HG03575 (cell line): ENCODE measurements around the gene DSTN.

ENCODE experiments used
- ATAC-seq: cut with Tn5 transposase; IDR thresholded peaks from one replicate; pipeline ENCODE4 v1.9.1; 2021; ENCODE audit not compliant: unreplicated experiment, insufficient number of reproducible peaks, low FRiP score; ENCODE audit errors: extremely low read depth

DSTN gene

DNA sequence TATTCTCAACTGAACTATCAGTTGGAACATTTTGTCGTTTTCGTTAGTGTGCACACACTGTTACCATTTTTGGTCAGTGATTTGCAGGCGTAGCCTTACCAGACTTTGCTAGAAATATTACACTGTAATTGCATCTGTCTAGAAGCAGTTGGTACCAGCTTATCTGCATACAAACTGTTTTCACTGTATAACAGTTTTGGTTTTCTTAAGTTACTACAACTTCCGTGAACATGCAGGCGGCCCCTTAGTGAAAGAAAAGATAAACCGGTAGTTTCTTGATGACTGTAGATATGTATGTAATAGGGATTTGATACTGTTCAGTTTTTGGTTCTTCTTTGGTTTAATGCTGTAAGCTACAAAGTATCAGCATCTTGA, 1.3 kb downstream of the DSTN start:
- no peak for ATAC-seq

DNA sequence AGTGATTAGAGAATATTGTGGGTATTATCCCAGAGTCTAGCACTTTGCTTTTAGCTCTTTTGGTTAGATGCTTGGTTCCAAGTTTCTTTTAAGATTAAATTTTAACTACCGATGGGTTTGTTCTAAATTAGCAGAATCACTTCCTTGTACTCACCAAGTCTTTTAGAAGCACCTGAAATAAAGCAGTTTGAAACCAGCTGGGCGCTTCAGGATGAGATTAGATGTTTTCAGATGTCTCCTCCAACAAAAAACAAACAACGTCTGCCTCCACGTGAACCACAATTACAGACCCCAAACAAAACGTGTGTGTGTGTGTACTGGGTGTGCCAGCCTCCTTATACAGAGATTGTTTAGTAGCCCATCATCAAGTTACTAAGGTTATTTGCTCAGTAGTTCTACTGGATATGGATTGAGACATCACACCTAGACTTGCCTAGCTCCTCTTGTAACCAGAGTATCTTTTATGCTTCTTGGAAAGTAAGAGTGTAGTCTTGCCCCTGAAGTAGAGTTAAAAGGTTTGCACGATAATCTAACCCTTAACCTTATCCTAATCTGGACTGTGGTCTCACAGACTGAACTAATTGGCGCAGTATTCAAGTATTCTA, 2.3 kb downstream of the DSTN start:
- no peak for ATAC-seq

DNA sequence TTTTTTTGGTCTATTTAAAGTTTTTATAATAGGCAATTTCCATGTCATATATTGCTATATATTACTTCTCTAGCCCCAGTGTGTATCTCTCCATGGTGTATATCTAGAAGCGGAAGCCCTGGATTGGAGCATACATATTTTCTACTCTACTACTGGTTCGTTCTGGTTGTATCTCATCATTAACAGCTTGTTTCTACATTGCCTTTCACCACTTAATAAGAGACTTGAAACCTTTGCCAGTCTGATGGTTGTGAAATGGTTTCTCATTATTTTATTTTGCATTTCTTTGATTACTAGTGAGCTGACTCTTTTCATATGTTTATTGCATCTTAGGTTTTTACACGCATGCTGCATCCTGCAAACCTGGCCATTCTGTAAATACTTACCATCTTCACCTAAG, 3.6 kb downstream of the DSTN start:
- ATAC-seq: no peak

DNA sequence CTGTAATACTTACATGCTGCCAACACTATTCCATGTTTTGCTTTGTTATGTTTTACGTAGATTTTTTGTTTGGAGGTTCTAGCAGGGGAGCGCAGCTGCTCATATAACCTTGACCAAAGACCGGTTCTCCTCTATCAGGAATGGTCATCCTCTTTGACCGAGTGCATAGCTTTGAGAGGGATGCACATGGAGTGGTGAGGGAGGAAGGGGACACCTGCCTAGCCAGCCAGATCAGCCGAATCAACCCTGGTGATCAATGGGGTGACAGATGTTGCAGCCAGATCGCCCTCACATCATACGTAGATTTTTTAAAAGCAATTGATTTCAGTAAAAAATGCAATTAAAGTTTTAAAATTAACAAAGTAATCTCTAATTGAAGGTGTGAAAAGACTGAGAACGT, 6.3 kb downstream of the DSTN start:
- no peak for ATAC-seq

DNA sequence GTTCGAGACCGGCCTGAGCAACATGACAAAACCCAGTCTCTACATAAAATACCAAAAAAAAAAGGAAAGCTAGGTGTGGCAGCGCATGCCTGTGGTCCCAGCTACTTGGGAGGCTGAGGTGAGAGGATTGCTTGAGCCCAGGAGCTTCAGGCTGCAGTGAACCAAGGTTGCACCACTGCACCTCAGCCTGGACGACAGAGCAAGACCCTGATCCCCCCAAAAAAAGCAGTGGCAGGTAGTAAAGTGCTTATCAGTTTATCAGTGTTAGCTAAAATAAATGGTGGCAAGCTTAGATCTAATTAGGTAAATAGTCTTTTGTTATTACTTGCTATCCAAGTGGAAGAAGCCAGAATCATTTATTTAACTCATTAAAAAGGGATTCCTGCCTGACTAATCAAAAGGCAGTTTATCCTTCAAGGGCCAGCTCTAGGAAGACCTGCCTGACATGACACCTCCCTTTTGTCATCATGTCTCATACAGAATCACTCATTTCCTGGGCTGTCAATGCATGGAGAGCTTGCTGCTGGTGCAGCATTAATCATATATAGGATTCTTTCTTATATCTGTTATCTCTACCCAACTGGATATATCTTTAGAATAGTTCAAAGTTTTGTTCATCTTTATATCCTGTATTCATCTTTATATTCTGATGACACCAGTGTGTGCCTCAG, 9.6 kb downstream of the DSTN start:
- ATAC-seq: no peak

DNA sequence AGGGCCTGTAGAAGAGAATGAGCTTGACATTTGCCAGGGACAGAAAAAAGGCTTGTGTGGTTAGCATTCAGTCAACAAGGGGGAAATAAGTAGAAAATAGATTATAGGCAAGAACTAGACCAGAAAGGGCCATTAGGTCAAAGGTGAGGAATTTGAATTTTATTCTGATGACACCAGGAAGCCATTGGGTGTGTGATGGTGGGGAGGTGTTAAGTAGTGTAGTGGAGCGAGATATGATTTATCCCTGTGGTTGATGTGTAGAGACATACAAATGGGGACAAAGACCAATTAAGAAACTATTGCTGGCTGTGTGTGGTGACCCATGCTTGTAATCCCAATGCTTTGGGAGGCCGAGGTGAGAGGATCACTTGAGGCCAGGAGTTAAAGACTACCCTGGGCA, 11.0 kb downstream of the DSTN start:
- ATAC-seq: no peak

DNA sequence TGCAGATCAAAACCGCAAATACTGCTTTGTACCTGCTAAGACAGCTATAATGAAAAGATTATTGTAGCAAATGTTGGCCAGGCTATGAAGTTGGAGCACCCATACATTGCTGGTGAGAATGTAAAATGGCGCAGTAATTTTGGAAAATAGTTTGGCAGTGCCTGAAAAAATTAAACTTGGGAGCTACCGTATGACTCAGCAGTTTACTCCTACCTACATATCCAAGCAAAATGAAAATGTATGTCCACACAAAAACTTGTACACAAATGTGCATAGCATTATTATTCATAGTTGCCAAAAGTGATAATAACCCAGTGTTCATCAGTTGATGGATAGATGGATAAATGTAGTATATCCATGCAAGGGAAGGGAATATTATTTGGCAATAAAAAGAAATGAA, 13.3 kb downstream of the DSTN start:
- ATAC-seq: no peak

DNA sequence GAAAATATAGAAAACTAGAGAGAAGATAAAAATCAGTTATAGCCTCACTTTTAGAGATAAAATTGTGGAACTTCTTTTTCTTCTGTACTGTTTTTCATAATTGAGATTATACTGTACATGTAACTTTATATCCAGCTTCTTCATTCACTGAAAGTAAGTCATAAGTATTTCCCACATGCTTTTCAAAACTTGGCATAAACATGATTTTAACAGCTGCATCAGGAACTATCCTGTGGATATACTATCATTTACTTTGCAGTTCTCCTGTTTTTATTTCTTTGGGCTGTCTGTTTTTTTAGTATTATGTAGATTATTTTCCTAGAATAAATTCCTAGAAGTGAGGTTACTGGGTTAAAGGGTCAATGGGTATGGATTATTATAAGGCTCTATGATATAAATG, 14.8 kb downstream of the DSTN start:
- ATAC-seq: no peak

DNA sequence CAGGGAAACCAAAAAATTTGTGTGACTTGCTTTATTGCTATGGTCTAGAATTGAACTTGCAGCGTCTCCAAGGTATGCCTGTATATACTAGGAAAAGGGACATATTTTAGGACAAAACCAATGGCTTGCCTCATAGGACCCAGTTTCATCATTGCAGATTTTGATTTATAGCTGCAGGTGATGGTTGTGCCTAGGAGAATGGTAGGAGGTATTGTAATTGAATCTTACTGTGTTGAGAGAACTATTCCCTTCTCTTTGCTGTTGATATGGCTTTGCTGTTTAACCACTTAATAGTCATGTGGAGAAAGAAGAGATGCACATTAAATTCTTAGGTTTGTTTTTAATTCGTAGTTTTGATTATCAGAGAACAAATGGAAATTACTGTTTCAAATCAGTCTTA, 16.4 kb downstream of the DSTN start:
- no peak for ATAC-seq

DNA sequence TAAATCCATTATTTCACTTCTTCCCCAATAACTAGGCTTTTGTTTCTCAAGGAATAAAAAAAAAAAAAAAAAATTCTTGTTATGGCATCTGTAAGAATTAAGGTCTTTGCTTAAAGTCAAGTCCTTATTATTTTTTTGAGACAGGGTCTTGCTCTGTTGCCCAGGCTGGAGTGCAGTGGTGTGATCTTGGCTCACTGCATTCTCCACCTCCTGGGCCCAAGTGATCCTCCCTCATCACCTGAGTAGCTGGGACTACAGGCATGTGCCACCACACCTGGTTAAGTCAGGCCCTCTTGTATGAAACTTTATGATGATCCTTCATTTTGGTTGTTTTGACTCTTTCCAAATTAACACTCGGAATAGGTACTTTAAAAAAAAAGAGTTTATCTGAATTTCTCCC, 17.3 kb downstream of the DSTN start:
- ATAC-seq: no peak

DNA sequence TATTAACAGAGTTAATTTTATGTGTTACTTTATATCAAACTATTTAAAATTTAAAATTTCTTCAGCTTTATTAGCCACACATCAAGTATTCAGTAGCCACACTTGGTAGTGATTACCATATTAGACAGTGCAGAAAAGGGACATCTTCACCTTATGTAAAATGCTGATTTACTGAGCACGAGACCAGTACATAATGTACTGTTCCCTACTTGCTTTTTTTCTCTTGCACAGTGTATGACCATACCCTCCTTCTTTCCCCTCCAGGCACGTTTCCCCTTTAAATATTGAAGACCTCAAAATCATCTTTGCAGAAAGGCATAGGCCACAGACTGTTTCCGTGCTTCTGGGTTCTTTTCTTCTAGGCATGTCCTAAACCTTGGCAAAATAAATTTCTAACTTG, 17.9 kb downstream of the DSTN start:
- ATAC-seq: no peak

DNA sequence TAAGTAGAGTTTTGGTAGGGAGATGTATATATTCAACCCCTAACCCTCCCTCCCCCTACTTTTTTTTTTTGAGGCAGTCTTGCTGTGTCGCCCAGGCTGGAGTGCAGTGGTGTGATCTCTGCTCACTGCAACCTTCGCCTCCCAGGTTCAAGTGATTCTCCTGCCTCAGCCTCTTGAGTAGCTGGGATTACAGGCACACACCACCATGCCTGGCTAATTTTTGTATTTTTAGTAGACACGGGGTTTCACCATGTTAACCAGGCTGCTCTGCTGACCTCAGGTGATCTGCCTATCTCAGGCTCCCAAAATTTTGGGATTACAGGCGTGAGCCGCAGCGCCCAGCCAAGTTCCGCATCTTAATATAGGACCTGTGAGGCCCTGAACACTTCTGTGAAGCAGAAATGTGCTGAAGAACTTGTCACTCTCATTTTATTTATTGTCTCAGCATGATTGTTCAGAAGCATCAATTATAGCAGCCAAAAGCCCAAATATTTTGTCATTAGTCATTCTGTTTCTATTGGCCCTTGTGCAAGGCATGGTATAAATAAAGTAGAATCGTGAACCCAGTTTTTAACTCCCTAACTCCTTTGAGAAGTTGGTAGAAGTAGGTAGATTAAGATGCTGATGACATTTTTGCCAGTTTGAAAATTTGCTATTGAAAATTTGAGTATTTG, 19.4 kb downstream of the DSTN start:
- ATAC-seq: no peak

DNA sequence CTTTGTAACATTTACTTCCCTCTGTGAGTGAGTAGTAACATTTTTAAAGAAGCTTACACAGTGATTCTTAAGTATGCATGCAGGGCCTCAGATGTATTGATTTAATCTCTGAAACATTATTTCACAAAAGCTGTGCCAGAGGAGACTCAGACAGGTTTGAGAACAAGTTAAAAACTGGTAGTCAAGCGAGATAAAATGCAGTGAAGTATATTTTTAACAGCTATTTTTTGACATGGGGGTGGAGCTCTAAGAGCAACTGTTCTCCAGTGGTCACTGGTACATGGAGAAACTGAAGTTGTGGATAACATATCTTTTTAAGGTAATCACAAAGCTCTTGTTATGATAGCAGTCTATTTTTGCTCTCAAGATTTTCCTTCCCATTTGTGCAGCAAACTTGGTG, 20.4 kb downstream of the DSTN start:
- no peak for ATAC-seq

DNA sequence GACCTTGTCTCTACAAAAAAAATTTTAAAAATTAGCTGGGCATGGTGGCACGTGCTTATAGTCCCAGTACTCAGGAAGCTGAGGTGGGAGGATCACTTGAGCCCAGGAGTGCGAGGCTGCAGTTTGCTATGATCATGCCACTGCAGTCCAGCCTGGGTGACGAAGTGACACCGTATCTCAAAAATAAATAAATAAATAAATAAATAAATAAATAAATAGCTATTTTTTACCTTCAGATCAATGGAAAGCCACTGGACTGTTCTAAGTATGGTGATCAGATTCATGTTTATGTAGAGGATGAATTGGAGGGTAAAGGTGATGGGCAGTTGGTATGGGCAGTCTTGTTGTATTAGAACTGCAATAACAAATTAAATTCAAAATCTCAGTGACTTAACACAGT, 24.0 kb downstream of the DSTN start:
- ATAC-seq: no peak

DNA sequence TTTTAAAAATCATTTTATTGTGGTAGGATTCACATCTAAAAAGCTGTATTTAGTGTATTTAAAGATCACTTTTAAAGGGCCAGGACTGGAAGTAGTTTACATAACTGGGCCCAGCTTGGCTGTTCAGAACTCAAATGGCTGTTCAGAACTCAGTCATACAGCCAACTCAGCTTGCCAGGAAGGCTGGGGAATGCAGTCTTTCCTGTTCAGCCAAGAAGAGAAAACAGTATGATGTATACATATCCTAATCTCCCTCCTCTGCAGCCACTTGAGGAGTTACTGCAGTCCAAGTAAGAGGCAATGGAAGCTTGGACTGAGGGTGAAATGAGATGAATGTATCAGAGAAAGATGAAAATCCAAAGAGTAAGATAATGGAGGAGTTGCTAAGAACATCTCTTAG, 24.6 kb downstream of the DSTN start:
- ATAC-seq: no peak

DNA sequence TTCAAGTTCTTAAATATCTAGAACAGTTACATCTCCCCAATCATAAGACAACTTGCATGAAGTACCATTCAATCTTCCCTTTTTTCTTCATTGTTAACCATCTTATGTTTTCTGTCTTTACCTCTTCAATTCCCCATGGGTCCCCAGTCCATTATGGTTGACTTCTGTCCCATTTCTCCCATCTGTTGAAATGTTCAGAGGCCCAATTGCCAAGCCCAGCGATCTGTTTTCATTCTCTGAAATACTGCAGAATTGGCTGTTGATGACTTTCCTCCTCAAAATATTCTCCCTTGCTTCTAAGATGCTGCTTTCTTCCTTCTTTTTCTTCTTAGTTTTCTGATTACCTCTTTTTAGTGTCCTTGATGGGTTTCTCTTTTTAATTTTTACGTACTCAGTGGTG, 26.0 kb downstream of the DSTN start:
- ATAC-seq: no peak

DNA sequence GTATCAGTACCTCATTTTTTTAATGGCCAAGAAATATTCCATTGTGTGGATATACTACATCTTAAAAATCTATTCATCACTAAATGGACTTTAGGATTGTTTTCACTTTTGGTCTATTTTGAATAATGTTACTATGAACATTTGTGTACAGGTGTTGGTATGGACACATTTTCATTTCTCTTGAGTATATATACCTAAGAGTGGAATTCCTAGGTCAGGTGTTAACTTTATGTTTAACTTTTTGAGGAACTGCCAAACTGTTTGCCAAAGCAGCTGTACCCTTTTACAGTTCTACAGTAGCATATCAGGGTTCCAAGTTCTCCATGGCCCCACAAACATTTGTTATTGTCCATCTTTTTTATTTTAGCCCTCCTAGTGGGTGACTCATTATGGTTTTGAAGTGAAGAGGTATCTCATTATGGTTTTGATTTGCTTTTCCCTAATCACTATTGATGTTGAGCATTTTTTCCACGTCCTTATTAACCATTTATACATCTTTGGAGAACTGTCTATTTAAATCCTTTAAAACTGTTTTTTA, 28.2 kb downstream of the DSTN start:
- ATAC-seq: no peak

DNA sequence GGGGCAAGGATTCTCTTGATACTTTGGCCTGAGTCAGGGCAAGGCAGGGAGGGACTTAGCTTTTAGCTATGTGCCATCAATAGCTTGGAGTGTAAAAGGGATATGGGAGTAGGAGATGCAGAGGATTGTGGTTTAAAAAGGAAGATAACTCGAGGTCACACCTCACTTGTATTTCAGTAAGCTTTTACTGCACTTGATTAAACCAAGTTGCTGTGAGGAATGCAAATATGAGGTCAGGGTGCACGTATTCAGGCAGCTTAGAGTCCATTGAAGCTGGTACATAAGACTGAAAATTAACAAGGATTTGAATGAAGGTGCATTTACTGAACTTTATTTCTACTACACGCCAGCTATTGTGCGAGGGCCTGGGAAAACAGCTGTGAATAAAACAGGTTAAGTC, 32.1 kb downstream of the DSTN start:
- ATAC-seq: no peak

DNA sequence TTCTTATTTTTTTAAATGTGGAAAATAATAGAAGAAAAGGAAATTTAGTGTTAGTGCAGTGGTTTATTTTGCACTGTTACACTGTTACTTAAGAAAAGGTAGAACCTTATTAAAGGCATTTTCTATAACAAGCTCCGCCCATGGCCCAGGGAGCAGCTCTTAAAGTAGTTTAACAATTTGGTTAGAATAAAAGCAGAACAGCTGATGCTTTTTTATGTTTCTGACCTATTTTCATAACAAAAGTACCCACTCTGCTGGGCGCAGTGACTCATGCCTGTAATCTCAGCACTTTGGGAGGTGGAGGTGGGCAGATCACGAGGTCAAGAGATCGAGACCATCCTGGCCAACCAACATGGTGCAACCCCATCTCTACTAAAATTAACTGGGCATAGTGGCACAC, 32.6 kb downstream of the DSTN start:
- ATAC-seq: no peak

DNA sequence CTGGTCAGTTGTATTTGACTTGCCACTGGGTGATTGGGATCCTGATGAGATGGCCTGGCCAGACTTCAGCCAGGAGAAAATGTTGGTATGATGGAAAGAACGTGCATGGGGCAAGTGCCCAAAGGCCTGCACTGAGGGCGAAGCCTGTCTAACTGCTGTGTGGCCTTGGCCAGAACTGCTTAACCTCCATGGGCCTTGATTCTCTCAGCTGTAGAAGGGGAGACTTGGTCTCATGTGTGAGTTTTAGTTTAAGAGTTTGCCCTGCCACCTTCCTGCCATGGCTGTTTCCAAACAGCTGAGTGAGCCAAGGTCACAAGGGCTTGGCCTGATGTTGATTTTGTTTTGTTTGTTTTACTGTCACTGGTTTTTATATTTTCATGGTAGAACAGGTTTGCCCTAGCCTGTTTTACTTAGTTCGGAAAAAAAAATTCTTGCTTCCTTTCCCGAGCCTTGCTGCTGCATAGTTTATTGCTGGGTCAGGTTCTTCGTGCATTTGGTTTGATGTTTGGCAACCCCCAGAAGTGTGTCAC, 35.3 kb downstream of the DSTN start:
- no peak for ATAC-seq
